Measurements from ENCODE around the gene CEP128.
"Not testable (repeated sequence)": the region's sequence is repeated elsewhere in the genome, so short reads cannot be mapped to it uniquely, and the experiment has no call there.

CEP128 gene

DNA sequence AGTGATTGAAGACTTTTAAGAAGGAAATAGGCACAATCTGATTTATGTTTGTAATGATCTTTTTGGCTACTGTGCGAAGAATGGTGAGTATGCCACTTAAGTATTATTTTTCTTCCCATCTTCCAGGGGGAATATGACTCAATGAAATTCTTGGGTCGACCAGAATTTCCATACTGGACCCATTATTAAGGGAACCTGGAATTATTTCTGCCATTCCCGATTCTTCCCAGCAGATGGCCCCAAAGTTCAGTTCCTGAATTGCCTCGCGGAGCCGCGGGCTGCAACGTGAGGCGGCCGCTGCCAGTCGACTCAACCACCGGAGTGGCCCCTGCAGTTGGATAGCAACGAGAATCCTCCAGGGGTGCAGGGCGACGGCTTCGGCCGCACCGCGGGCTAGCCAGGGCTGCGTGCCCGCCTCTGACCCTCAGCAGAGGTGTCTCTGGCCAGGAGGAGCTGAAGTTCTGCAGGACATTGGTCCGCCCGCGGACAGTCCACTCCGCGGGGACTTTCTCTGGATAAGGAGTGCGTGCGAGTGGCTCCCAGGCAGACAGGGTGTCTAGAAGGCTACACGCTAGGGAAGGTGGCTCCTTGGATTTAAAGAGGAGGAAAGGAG lies 13.3 kb upstream of the CEP128 start:
- Histone ChIP-seq H3K36me3 (ENCODE audit: control insufficient read depth in 1 of 2, insufficient read depth in 2 of 2, low read length in 2 of 2) (no peaks in the 10 kb centered on the region), H3K4ac (ENCODE audit: low read depth, low read length) (no peak overlapping the region), H2AFZ (ENCODE audit: insufficient read depth, low read length, poor library complexity) (peak overlapping the region; percentile 100), H2BK5ac (ENCODE audit: low read depth, low read length, poor library complexity) (no peak overlapping the region), H3K27me3 (ENCODE audit: insufficient read depth, low read length) (no peaks in the 10 kb centered on the region), H2BK12ac (ENCODE audit: low read length) (no peak overlapping the region), H3K79me1 (ENCODE audit: low read length) (peaks cover 2% of the 10 kb centered on the region), H3K27ac (ENCODE audit: low read depth, low read length) (no peak overlapping the region), H3K9ac (ENCODE audit: low read length) (peak overlapping the region; percentile 54), H2AK5ac (ENCODE audit: low read length) (no peak overlapping the region), H3K18ac (ENCODE audit: low read length) (no peak overlapping the region), H3K4me2 (ENCODE audit: low read length) (peak overlapping the region; percentile 100), H3K4me1 (ENCODE audit: control insufficient read depth in 1 of 2, insufficient read depth in 2 of 2, low read length in 2 of 2) (peaks cover 0 to 5% of the 10 kb centered on the region in 2 experiments), H3K9me3 (ENCODE audit: insufficient read depth, low read depth, low read length) (no peaks in the 10 kb centered on the region), H3K14ac (ENCODE audit: low read length) (peak overlapping the region; percentile 39), H3K23ac (ENCODE audit: low read length) (no peak overlapping the region), H2BK120ac (ENCODE audit: insufficient read depth, low read length, poor library complexity) (no peak overlapping the region), H4K12ac (ENCODE audit: low read depth, low read length) (peak overlapping the region; percentile 2), H4K8ac (ENCODE audit: low read depth, low read length) (peak overlapping the region; percentile 74), H3K4me3 (ENCODE audit: low read depth, low read length) (peak overlapping the region; percentile 63), H3K79me2 (ENCODE audit: control insufficient read depth, insufficient read depth, low read length, poor library complexity) (peaks cover 2% of the 10 kb centered on the region), H4K91ac (ENCODE audit: low read depth, low read length) (peak overlapping the region; percentile 4)
- WGBS (ENCODE audit: extremely low coverage, insufficient coverage, insufficient read length): no CpG with 5 or more reads among the region's 29 CpGs
- DNase-seq: peak; percentile 80 to 96

GRCh38 chr14:80953211-80953610 lies 11.7 kb upstream of the CEP128 start:
- not testable (repeated sequence) for H3K79me1 ChIP-seq (ENCODE audit: low read length); H3K4ac ChIP-seq (ENCODE audit: low read depth, low read length); H3K27ac ChIP-seq (ENCODE audit: low read depth, low read length); H3K23ac ChIP-seq (ENCODE audit: low read length); H3K14ac ChIP-seq (ENCODE audit: low read length); DNase-seq; H2BK12ac ChIP-seq (ENCODE audit: low read length); H3K79me2 ChIP-seq (ENCODE audit: control insufficient read depth, insufficient read depth, low read length, poor library complexity); H2AFZ ChIP-seq (ENCODE audit: insufficient read depth, low read length, poor library complexity); H3K9me3 ChIP-seq (ENCODE audit: insufficient read depth, low read depth, low read length); H3K9ac ChIP-seq (ENCODE audit: low read length); H4K91ac ChIP-seq (ENCODE audit: low read depth, low read length); H4K8ac ChIP-seq (ENCODE audit: low read depth, low read length); H2BK5ac ChIP-seq (ENCODE audit: low read depth, low read length, poor library complexity); H2AK5ac ChIP-seq (ENCODE audit: low read length); H2BK120ac ChIP-seq (ENCODE audit: insufficient read depth, low read length, poor library complexity); H3K18ac ChIP-seq (ENCODE audit: low read length); H3K36me3 ChIP-seq (ENCODE audit: control insufficient read depth in 1 of 2, insufficient read depth in 2 of 2, low read length in 2 of 2); H3K4me2 ChIP-seq (ENCODE audit: low read length); H3K27me3 ChIP-seq (ENCODE audit: insufficient read depth, low read length); H3K4me1 ChIP-seq (ENCODE audit: control insufficient read depth in 1 of 2, insufficient read depth in 2 of 2, low read length in 2 of 2); H4K12ac ChIP-seq (ENCODE audit: low read depth, low read length); H3K4me3 ChIP-seq (ENCODE audit: low read depth, low read length)
- no CpG with 5 or more reads among the region's 18 CpGs for WGBS (ENCODE audit: extremely low coverage, insufficient coverage, insufficient read length)

- WGBS (ENCODE audit: extremely low coverage, insufficient coverage, insufficient read length): no CpG with 5 or more reads among the region's 4 CpGs
Observed at GRCh38 chr14:80951491-80951890, 10.0 kb upstream of the CEP128 start.

DNA sequence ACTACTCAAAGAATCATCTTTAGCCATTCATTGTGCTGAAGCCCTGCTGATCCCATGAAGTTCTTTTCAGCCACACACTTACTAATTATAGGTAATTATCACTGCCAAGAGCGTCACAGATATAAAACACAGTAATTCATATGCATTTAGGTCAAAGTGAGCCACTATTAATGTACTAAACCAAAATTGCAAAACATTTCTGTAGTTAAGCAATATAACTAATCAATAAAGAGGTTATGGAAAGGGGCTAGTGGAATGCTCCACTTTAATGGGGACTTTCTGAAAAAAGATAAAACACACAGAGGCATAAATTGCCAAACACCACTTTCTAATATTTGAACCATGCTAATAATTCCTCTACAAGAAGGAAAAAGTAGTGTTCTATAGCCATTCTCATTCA lies 6.8 kb upstream of the CEP128 start:
- Histone ChIP-seq H3K14ac (ENCODE audit: low read length) (no peak overlapping the region), H2AK5ac (ENCODE audit: low read length) (no peak overlapping the region), H3K27me3 (ENCODE audit: insufficient read depth, low read length) (no peaks in the 10 kb centered on the region), H2BK120ac (ENCODE audit: insufficient read depth, low read length, poor library complexity) (no peak overlapping the region), H3K9ac (ENCODE audit: low read length) (no peak overlapping the region), H3K18ac (ENCODE audit: low read length) (no peak overlapping the region), H3K4me3 (ENCODE audit: low read depth, low read length) (no peak overlapping the region), H3K79me2 (ENCODE audit: control insufficient read depth, insufficient read depth, low read length, poor library complexity) (no peaks in the 10 kb centered on the region), H3K9me3 (ENCODE audit: insufficient read depth, low read depth, low read length) (no peaks in the 10 kb centered on the region), H2BK12ac (ENCODE audit: low read length) (no peak overlapping the region), H4K91ac (ENCODE audit: low read depth, low read length) (no peak overlapping the region), H2BK5ac (ENCODE audit: low read depth, low read length, poor library complexity) (no peak overlapping the region), H3K23ac (ENCODE audit: low read length) (no peak overlapping the region), H3K79me1 (ENCODE audit: low read length) (no peaks in the 10 kb centered on the region), H3K27ac (ENCODE audit: low read depth, low read length) (no peak overlapping the region), H2AFZ (ENCODE audit: insufficient read depth, low read length, poor library complexity) (no peak overlapping the region), H3K4me1 (ENCODE audit: control insufficient read depth in 1 of 2, insufficient read depth in 2 of 2, low read length in 2 of 2) (no peaks in the 10 kb centered on the region), H3K4ac (ENCODE audit: low read depth, low read length) (no peak overlapping the region), H4K12ac (ENCODE audit: low read depth, low read length) (no peak overlapping the region), H3K36me3 (ENCODE audit: control insufficient read depth in 1 of 2, insufficient read depth in 2 of 2, low read length in 2 of 2) (no peaks in the 10 kb centered on the region), H3K4me2 (ENCODE audit: low read length) (no peak overlapping the region), H4K8ac (ENCODE audit: low read depth, low read length) (no peak overlapping the region)
- no peak for DNase-seq
- no CpG with 5 or more reads among the region's 1 CpG for WGBS (ENCODE audit: extremely low coverage, insufficient coverage, insufficient read length)

More at GRCh38 chr14:80951491-80951890, 10.0 kb upstream of the CEP128 start:
- Histone ChIP-seq H2AK5ac (ENCODE audit: low read length) (no peak overlapping the region), H4K91ac (ENCODE audit: low read depth, low read length) (no peak overlapping the region), H3K9ac (ENCODE audit: low read length) (no peak overlapping the region), H3K23ac (ENCODE audit: low read length) (no peak overlapping the region), H2AFZ (ENCODE audit: insufficient read depth, low read length, poor library complexity) (no peak overlapping the region), H3K4me3 (ENCODE audit: low read depth, low read length) (no peak overlapping the region), H3K4me1 (ENCODE audit: control insufficient read depth in 1 of 2, insufficient read depth in 2 of 2, low read length in 2 of 2) (peaks cover 0 to 5% of the 10 kb centered on the region in 2 experiments), H3K18ac (ENCODE audit: low read length) (no peak overlapping the region), H3K14ac (ENCODE audit: low read length) (no peak overlapping the region), H3K27me3 (ENCODE audit: insufficient read depth, low read length) (no peaks in the 10 kb centered on the region), H2BK5ac (ENCODE audit: low read depth, low read length, poor library complexity) (no peak overlapping the region), H2BK120ac (ENCODE audit: insufficient read depth, low read length, poor library complexity) (no peak overlapping the region), H3K79me1 (ENCODE audit: low read length) (peaks cover 2% of the 10 kb centered on the region), H3K36me3 (ENCODE audit: control insufficient read depth in 1 of 2, insufficient read depth in 2 of 2, low read length in 2 of 2) (no peaks in the 10 kb centered on the region), H3K79me2 (ENCODE audit: control insufficient read depth, insufficient read depth, low read length, poor library complexity) (peaks cover 2% of the 10 kb centered on the region), H3K27ac (ENCODE audit: low read depth, low read length) (no peak overlapping the region), H4K8ac (ENCODE audit: low read depth, low read length) (no peak overlapping the region), H3K4ac (ENCODE audit: low read depth, low read length) (no peak overlapping the region), H3K4me2 (ENCODE audit: low read length) (no peak overlapping the region), H2BK12ac (ENCODE audit: low read length) (no peak overlapping the region), H4K12ac (ENCODE audit: low read depth, low read length) (no peak overlapping the region), H3K9me3 (ENCODE audit: insufficient read depth, low read depth, low read length) (no peaks in the 10 kb centered on the region)
- no peak for DNase-seq
